ENCODE data around the gene CXorf49. TPM values are rescaled to one million over a fixed set of nuclear protein-coding genes. Genes with fewer than 3 reads are reported as not detected.
"Not testable (repeated sequence)": the region's sequence is repeated elsewhere in the genome, so short reads cannot be mapped to it uniquely, and the experiment has no call there.

The CXorf49 gene
- total RNA-seq, 1 donor from 2014 or later: not detected

- H3K36me3 ChIP-seq (ENCODE audit: control insufficient read depth in 3 of 3, insufficient read depth in 3 of 3, low read length in 3 of 3); H3K9me3 ChIP-seq (ENCODE audit: control insufficient read depth in 3 of 3, low read length in 3 of 3); H3K4me3 ChIP-seq (ENCODE audit: low read length in 3 of 3); H3K4me1 ChIP-seq (ENCODE audit: control insufficient read depth in 3 of 3, insufficient read depth in 3 of 3, low read length in 3 of 3); H3K27ac ChIP-seq (ENCODE audit: low read depth, low read length); H3K9ac ChIP-seq (ENCODE audit: low read depth in 1 of 3, low read length in 3 of 3); H3K27me3 ChIP-seq (ENCODE audit: control insufficient read depth in 3 of 3, insufficient read depth in 3 of 3, low read length in 3 of 3): not testable (repeated sequence)
Measured at GRCh38 chrX:71675636-71676035, 42.4 kb downstream of the CXorf49 start.

GRCh38 chrX:71671938-71672337 is 46.1 kb downstream of the CXorf49 start:
- Histone ChIP-seq H3K4me3 (ENCODE audit: low read length in 3 of 3) (no peak overlapping the region), H3K9ac (ENCODE audit: low read depth in 1 of 3, low read length in 3 of 3) (no peak overlapping the region), H3K27me3 (ENCODE audit: control insufficient read depth in 3 of 3, insufficient read depth in 3 of 3, low read length in 3 of 3) (peaks cover 0 to 5% (median 2%) of the 10 kb centered on the region in 3 donors), H3K36me3 (ENCODE audit: control insufficient read depth in 3 of 3, insufficient read depth in 3 of 3, low read length in 3 of 3) (no peaks in the 10 kb centered on the region), H3K27ac (ENCODE audit: low read depth, low read length) (no peak overlapping the region), H3K9me3 (ENCODE audit: control insufficient read depth in 3 of 3, low read length in 3 of 3) (no peaks in the 10 kb centered on the region), H3K4me1 (ENCODE audit: control insufficient read depth in 3 of 3, insufficient read depth in 3 of 3, low read length in 3 of 3) (no peaks in the 10 kb centered on the region)

GRCh38 chrX:71671043-71671780 is 46.9 kb downstream of the CXorf49 start:
- Histone ChIP-seq H3K27ac (ENCODE audit: low read depth, low read length) (no peak overlapping the region), H3K4me1 (ENCODE audit: control insufficient read depth in 3 of 3, insufficient read depth in 3 of 3, low read length in 3 of 3) (no peaks in the 10 kb centered on the region), H3K9ac (ENCODE audit: low read depth in 1 of 3, low read length in 3 of 3) (no peak overlapping the region), H3K27me3 (ENCODE audit: control insufficient read depth in 3 of 3, insufficient read depth in 3 of 3, low read length in 3 of 3) (peaks cover 0 to 5% (median 2%) of the 10 kb centered on the region in 3 donors), H3K36me3 (ENCODE audit: control insufficient read depth in 3 of 3, insufficient read depth in 3 of 3, low read length in 3 of 3) (no peaks in the 10 kb centered on the region), H3K9me3 (ENCODE audit: control insufficient read depth in 3 of 3, low read length in 3 of 3) (no peaks in the 10 kb centered on the region), H3K4me3 (ENCODE audit: low read length in 3 of 3) (no peak overlapping the region)

GRCh38 chrX:71669947-71670346 is 48.1 kb downstream of the CXorf49 start:
- H3K4me1 ChIP-seq (ENCODE audit: control insufficient read depth in 3 of 3, insufficient read depth in 3 of 3, low read length in 3 of 3); H3K9ac ChIP-seq (ENCODE audit: low read depth in 1 of 3, low read length in 3 of 3); H3K9me3 ChIP-seq (ENCODE audit: control insufficient read depth in 3 of 3, low read length in 3 of 3); H3K36me3 ChIP-seq (ENCODE audit: control insufficient read depth in 3 of 3, insufficient read depth in 3 of 3, low read length in 3 of 3); H3K4me3 ChIP-seq (ENCODE audit: low read length in 3 of 3); H3K27me3 ChIP-seq (ENCODE audit: control insufficient read depth in 3 of 3, insufficient read depth in 3 of 3, low read length in 3 of 3); H3K27ac ChIP-seq (ENCODE audit: low read depth, low read length): not testable (repeated sequence)

- H3K9me3 ChIP-seq (ENCODE audit: control insufficient read depth in 3 of 3, low read length in 3 of 3): no peaks in the 10 kb centered on the region
- no peaks in the 10 kb centered on the region for H3K4me1 ChIP-seq (ENCODE audit: control insufficient read depth in 3 of 3, insufficient read depth in 3 of 3, low read length in 3 of 3)
- no peaks in the 10 kb centered on the region for H3K36me3 ChIP-seq (ENCODE audit: control insufficient read depth in 3 of 3, insufficient read depth in 3 of 3, low read length in 3 of 3)
- H3K9ac ChIP-seq (ENCODE audit: low read depth in 1 of 3, low read length in 3 of 3): no peak overlapping the region
- no peak overlapping the region for H3K4me3 ChIP-seq (ENCODE audit: low read length in 3 of 3)
- H3K27ac ChIP-seq (ENCODE audit: low read depth, low read length): no peak overlapping the region
- H3K27me3 ChIP-seq (ENCODE audit: control insufficient read depth in 3 of 3, insufficient read depth in 3 of 3, low read length in 3 of 3): peaks cover 0 to 5% (median 2%) of the 10 kb centered on the region in 3 donors
Measured at GRCh38 chrX:71669492-71669891, 48.6 kb downstream of the CXorf49 start.

- H3K27ac ChIP-seq (ENCODE audit: low read depth, low read length): no peak overlapping the region
- peaks cover 0 to 5% (median 2%) of the 10 kb centered on the region in 3 donors for H3K27me3 ChIP-seq (ENCODE audit: control insufficient read depth in 3 of 3, insufficient read depth in 3 of 3, low read length in 3 of 3)
- no peaks in the 10 kb centered on the region for H3K4me1 ChIP-seq (ENCODE audit: control insufficient read depth in 3 of 3, insufficient read depth in 3 of 3, low read length in 3 of 3)
- no peaks in the 10 kb centered on the region for H3K36me3 ChIP-seq (ENCODE audit: control insufficient read depth in 3 of 3, insufficient read depth in 3 of 3, low read length in 3 of 3)
- no peaks in the 10 kb centered on the region for H3K9me3 ChIP-seq (ENCODE audit: control insufficient read depth in 3 of 3, low read length in 3 of 3)
- H3K4me3 ChIP-seq (ENCODE audit: low read length in 3 of 3): no peak overlapping the region
- H3K9ac ChIP-seq (ENCODE audit: low read depth in 1 of 3, low read length in 3 of 3): no peak overlapping the region
Measured at GRCh38 chrX:71668248-71668595, 49.9 kb downstream of the CXorf49 start.

GRCh38 chrX:71667328-71668247 is 50.5 kb downstream of the CXorf49 start, which contains the start of gene LOC101059915:
LOC101059915 (plus strand) TSS chrX:71667546.
- peaks cover 0 to 5% (median 2%) of the 10 kb centered on the region in 3 donors for H3K27me3 ChIP-seq (ENCODE audit: control insufficient read depth in 3 of 3, insufficient read depth in 3 of 3, low read length in 3 of 3)
- no peaks in the 10 kb centered on the region for H3K36me3 ChIP-seq (ENCODE audit: control insufficient read depth in 3 of 3, insufficient read depth in 3 of 3, low read length in 3 of 3)
- H3K4me3 ChIP-seq (ENCODE audit: low read length in 3 of 3): no peak within 1 kb of the TSS
- no peak within 1 kb of the TSS for H3K9ac ChIP-seq (ENCODE audit: low read depth in 1 of 3, low read length in 3 of 3)
- no peaks in the 10 kb centered on the region for H3K4me1 ChIP-seq (ENCODE audit: control insufficient read depth in 3 of 3, insufficient read depth in 3 of 3, low read length in 3 of 3)
- no peaks in the 10 kb centered on the region for H3K9me3 ChIP-seq (ENCODE audit: control insufficient read depth in 3 of 3, low read length in 3 of 3)
- no peak within 1 kb of the TSS for H3K27ac ChIP-seq (ENCODE audit: low read depth, low read length)

- Histone ChIP-seq H3K27ac (ENCODE audit: low read depth, low read length) (no peak overlapping the region), H3K9ac (ENCODE audit: low read depth in 1 of 3, low read length in 3 of 3) (no peak overlapping the region), H3K4me1 (ENCODE audit: control insufficient read depth in 3 of 3, insufficient read depth in 3 of 3, low read length in 3 of 3) (no peaks in the 10 kb centered on the region), H3K9me3 (ENCODE audit: control insufficient read depth in 3 of 3, low read length in 3 of 3) (no peaks in the 10 kb centered on the region), H3K36me3 (ENCODE audit: control insufficient read depth in 3 of 3, insufficient read depth in 3 of 3, low read length in 3 of 3) (no peaks in the 10 kb centered on the region), H3K27me3 (ENCODE audit: control insufficient read depth in 3 of 3, insufficient read depth in 3 of 3, low read length in 3 of 3) (peaks cover 0 to 5% (median 2%) of the 10 kb centered on the region in 3 donors), H3K4me3 (ENCODE audit: low read length in 3 of 3) (no peak overlapping the region)
Measured at GRCh38 chrX:71666240-71667223, 51.6 kb downstream of the CXorf49 start.

GRCh38 chrX:71665747-71666146 is 52.3 kb downstream of the CXorf49 start:
- H3K9me3 ChIP-seq (ENCODE audit: control insufficient read depth in 3 of 3, low read length in 3 of 3): no peaks in the 10 kb centered on the region
- H3K27me3 ChIP-seq (ENCODE audit: control insufficient read depth in 3 of 3, insufficient read depth in 3 of 3, low read length in 3 of 3): peaks cover 0 to 5% (median 2%) of the 10 kb centered on the region in 3 donors
- no peak overlapping the region for H3K27ac ChIP-seq (ENCODE audit: low read depth, low read length)
- H3K4me3 ChIP-seq (ENCODE audit: low read length in 3 of 3): no peak overlapping the region
- H3K4me1 ChIP-seq (ENCODE audit: control insufficient read depth in 3 of 3, insufficient read depth in 3 of 3, low read length in 3 of 3): no peaks in the 10 kb centered on the region
- H3K9ac ChIP-seq (ENCODE audit: low read depth in 1 of 3, low read length in 3 of 3): no peak overlapping the region
- no peaks in the 10 kb centered on the region for H3K36me3 ChIP-seq (ENCODE audit: control insufficient read depth in 3 of 3, insufficient read depth in 3 of 3, low read length in 3 of 3)
